IPS-NIHi11 (cell line): ENCODE measurements around the gene C20orf141.
"Not testable (repeated sequence)": the region's sequence is repeated elsewhere in the genome, so short reads cannot be mapped to it uniquely, and the experiment has no call there.

Source experiments
- DNase-seq: peaks from one replicate; pipeline ENCODE4 v3.0.0; 2012; ENCODE audit warnings: mixed read lengths, low spot score

The C20orf141 gene

GRCh38 chr20:2814587-2815051 lies at the start of gene C20orf141:
C20orf141 (plus strand) TSS chr20:2814987; CDS start chr20:2815185, 198 bp downstream.
- DNase-seq = no peak

GRCh38 chr20:2767768-2768631 lies 46.8 kb upstream of the C20orf141 start:
- peak; percentile 59 for DNase-seq

- DNase-seq = no peak
Measured at GRCh38 chr20:2768632-2769015, 46.2 kb upstream of the C20orf141 start.

GRCh38 chr20:2770091-2770490 lies 44.7 kb upstream of the C20orf141 start:
- DNase-seq = not testable (repeated sequence)

- DNase-seq = peak; percentile 35
Measured at GRCh38 chr20:2771631-2772080, 43.1 kb upstream of the C20orf141 start.

GRCh38 chr20:2773812-2774211 lies 41.0 kb upstream of the C20orf141 start:
- DNase-seq = no peak

- no peak for DNase-seq
Measured at GRCh38 chr20:2775139-2775538, 39.6 kb upstream of the C20orf141 start.

GRCh38 chr20:2778602-2779321 lies 36.0 kb upstream of the C20orf141 start:
- DNase-seq = no peak

- peak; percentile 12 for DNase-seq
Measured at GRCh38 chr20:2780948-2781347, 33.8 kb upstream of the C20orf141 start.

GRCh38 chr20:2783908-2784566 lies 30.8 kb upstream of the C20orf141 start:
- DNase-seq = no peak

- no peak for DNase-seq
Measured at GRCh38 chr20:2793471-2793870, 21.3 kb upstream of the C20orf141 start.

GRCh38 chr20:2794202-2794748 lies 20.5 kb upstream of the C20orf141 start:
- no peak for DNase-seq

GRCh38 chr20:2794866-2795447 lies 19.8 kb upstream of the C20orf141 start:
- DNase-seq = no peak

- DNase-seq = no peak
Measured at GRCh38 chr20:2795451-2795850, 19.3 kb upstream of the C20orf141 start.

- no peak for DNase-seq
Measured at GRCh38 chr20:2796011-2796660, 18.7 kb upstream of the C20orf141 start.

- DNase-seq = no peak
Measured at GRCh38 chr20:2797136-2797983, 17.4 kb upstream of the C20orf141 start.

- no peak for DNase-seq
Measured at GRCh38 chr20:2798095-2798805, 16.5 kb upstream of the C20orf141 start.

GRCh38 chr20:2798814-2799213 lies 16.0 kb upstream of the C20orf141 start:
- DNase-seq = peak; percentile 84

- no peak for DNase-seq
Measured at GRCh38 chr20:2799271-2799670, 15.5 kb upstream of the C20orf141 start.
